Left lung (tissue), 10 donors: ENCODE measurements around the gene CSNK1D. TPM values are rescaled to one million over a fixed set of nuclear protein-coding genes. Genes with fewer than 3 reads are reported as not detected.

ENCODE experiments used
- ATAC-seq: fragments of 200-7000 bp; cut with Tn5 transposase; one replicate; pipeline ENCODE4 v1.9.1; 2020; ENCODE audit warnings: moderate library complexity
- DNase-seq, 4 donors: peaks; one replicate each; pipeline ENCODE4 v3.0.0-alpha.2; 2013 to 2020
- H3K27ac ChIP-seq, 2 donors: fragments of 200-600 bp; sonication (generic) in 1 of 2; one replicate each; pipeline versions ENCODE4 v1.5.0 to v1.8.0; 2020 to 2021
- H3K27me3 ChIP-seq, 2 donors: fragments of 200-600 bp; sonication (generic) in 1 of 2; one replicate each; pipeline versions ENCODE4 v1.5.0 to v1.8.0; 2020 to 2021
- H3K36me3 ChIP-seq, 2 donors: fragments of 200-600 bp; sonication (generic) in 1 of 2; one replicate each; pipeline versions ENCODE4 v1.5.0 to v1.8.0; 2020 to 2021
- H3K4me1 ChIP-seq, 2 donors: fragments of 200-600 bp; one replicate each; pipeline ENCODE4 v1.8.0; 2021
- H3K4me3 ChIP-seq, 2 donors: fragments of 200-600 bp; sonication (generic) in 1 of 2; one replicate each; pipeline versions ENCODE4 v1.5.0 to v1.8.0; 2020 to 2021; ENCODE audit warnings: mild to moderate bottlenecking in 1 of 2
- H3K9me3 ChIP-seq, 2 donors: fragments of 200-600 bp; sonication (generic) in 1 of 2; one replicate each; pipeline versions ENCODE4 v1.5.0 to v1.8.0; 2020 to 2021
- intact Hi-C, 2 donors: fragments of 100-400 bp; cut with DNase I; formaldehyde crosslinking; loops; one replicate each; pipeline versions ENCODE4 v1.11.2 to v1.14.2; 2022
- polyA plus RNA-seq, 6 donors: library from polyadenylated mRNA; unstranded; fragments of 120-200 nt; gene quantifications; one replicate each; pipeline ENCODE4 v1.2.1, GENCODE V29; 2013; ENCODE audit not compliant: insufficient read length in 6 of 6
- total RNA-seq, 2 donors: library from RNA; stranded (reverse); fragmentation: NEBNext Ultra II Directional; extraction: Animal tissue kit (Norgen Biotek cat#: 25700); gene quantifications; one replicate each; pipeline ENCODE4 v1.2.1, GENCODE V29; 2021
- TF ChIP-seq, protein P1 (sequence below), 2 donors: fragments of 200-600 bp; sonication (generic) in 1 of 2; IDR thresholded peaks; one replicate each; pipeline versions ENCODE4 v1.5.0 to v1.8.0; 2021; ENCODE audit warnings: antibody characterized with exemption in 2 of 2
- donor health status: DM: no; HTN: yes; CAD: no.
- donor health status: DM: no; HTN: no; CAD: no.

The CSNK1D gene
- total and polyA plus RNA-seq, 8 donors: 101 to 160 (median 122) TPM

DNA sequence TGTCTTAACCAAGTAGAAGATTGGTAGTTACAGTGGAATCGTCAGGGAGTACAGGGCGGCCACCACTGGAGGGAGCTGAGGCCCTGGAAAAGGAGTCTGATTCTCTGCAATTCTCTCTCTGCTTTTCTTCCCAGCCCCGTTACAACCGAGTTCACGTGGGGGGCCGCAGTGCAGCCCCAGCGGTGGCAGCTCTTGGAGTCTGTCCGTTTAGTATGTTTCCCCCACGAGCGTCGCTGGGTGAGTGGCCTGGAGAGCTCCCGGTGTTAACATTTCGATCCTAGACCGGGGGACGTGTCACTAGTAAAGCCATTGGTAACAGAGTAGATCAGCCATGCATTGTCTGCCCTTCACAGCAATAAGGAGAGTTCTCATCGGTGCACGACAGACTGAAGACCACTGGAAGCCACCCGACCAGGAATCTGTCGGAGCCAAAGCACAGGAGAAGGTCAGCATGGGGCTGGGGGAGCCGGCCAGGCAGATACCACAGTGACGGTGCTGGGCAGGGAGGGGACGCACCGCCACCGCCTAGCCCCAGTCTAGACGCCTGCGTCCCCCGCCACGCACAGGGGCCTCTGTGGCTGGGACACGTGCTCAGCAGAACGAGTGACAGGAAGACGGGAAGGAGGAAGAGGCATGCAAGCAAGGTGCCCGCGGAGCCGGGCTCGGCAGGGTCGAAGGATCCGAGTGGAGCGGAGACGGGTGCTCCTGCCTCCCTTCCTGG lies 28.9 kb downstream of the CSNK1D start:
- no peak overlapping the region for H3K4me3 ChIP-seq
- intact Hi-C loops: no loop called here
- DNase-seq: peak in 1 of 4 donors; percentile 78
- H3K27me3 ChIP-seq: no peaks in the 10 kb centered on the region
- TF ChIP-seq, protein P1, sequence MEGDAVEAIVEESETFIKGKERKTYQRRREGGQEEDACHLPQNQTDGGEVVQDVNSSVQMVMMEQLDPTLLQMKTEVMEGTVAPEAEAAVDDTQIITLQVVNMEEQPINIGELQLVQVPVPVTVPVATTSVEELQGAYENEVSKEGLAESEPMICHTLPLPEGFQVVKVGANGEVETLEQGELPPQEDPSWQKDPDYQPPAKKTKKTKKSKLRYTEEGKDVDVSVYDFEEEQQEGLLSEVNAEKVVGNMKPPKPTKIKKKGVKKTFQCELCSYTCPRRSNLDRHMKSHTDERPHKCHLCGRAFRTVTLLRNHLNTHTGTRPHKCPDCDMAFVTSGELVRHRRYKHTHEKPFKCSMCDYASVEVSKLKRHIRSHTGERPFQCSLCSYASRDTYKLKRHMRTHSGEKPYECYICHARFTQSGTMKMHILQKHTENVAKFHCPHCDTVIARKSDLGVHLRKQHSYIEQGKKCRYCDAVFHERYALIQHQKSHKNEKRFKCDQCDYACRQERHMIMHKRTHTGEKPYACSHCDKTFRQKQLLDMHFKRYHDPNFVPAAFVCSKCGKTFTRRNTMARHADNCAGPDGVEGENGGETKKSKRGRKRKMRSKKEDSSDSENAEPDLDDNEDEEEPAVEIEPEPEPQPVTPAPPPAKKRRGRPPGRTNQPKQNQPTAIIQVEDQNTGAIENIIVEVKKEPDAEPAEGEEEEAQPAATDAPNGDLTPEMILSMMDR (IDR thresholded peaks at IDR 0.05): no peak
- H3K9me3 ChIP-seq: no peaks in the 10 kb centered on the region
- no peak for ATAC-seq
- H3K4me1 ChIP-seq: peaks cover 38 to 67% of the 10 kb centered on the region in 2 donors
- peaks cover 7 to 92% of the 10 kb centered on the region in 2 donors for H3K36me3 ChIP-seq
- H3K27ac ChIP-seq: no peak overlapping the region

- TF ChIP-seq, protein P1 (IDR thresholded peaks at IDR 0.05): no peak
- intact Hi-C loops: no loop called here
- H3K4me3 ChIP-seq: no peak overlapping the region
- no peaks in the 10 kb centered on the region for H3K27me3 ChIP-seq
- DNase-seq (peak in 1 of 4 donors; percentile 68), ATAC-seq (no peak)
- H3K4me1 ChIP-seq: peaks cover 45 to 74% of the 10 kb centered on the region in 2 donors
- peak overlapping the region in 1 of 2 donors; percentile 15 for H3K27ac ChIP-seq
- peaks cover 7 to 92% of the 10 kb centered on the region in 2 donors for H3K36me3 ChIP-seq
- no peaks in the 10 kb centered on the region for H3K9me3 ChIP-seq
Measured at GRCh38 chr17:82243648-82244412, 29.7 kb downstream of the CSNK1D start.

GRCh38 chr17:82242977-82243647 lies 30.4 kb downstream of the CSNK1D start:
- intact Hi-C loops: no loop called here
- Histone ChIP-seq H3K9me3 (no peaks in the 10 kb centered on the region), H3K27ac (peak overlapping the region; percentile 76 to 80), H3K4me3 (no peak overlapping the region), H3K4me1 (peaks cover 52 to 79% of the 10 kb centered on the region in 2 donors), H3K27me3 (no peaks in the 10 kb centered on the region), H3K36me3 (peaks cover 7 to 92% of the 10 kb centered on the region in 2 donors)
- TF ChIP-seq, protein P1 (IDR thresholded peaks at IDR 0.05): no peak
- peak; percentile 73 to 89 (median 83) for DNase-seq
- ATAC-seq: peak; percentile 26

DNA sequence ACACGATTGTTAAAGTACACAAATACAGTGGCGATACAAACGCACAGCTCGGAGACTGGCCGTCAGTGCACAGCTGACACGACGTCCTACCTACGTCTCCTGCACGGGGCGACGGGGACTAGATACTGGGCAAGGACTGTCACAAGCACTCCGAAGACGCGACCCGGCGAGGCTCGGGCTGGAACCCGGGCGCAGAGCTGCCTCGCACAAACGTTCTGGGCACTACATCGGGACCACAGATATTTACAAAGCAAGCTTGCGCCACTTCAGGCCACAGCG lies 30.9 kb downstream of the CSNK1D start:
- intact Hi-C loops: no loop called here
- DNase-seq (peak in 1 of 4 donors; percentile 83), ATAC-seq (peak; percentile 0)
- TF ChIP-seq, protein P1 (IDR thresholded peaks at IDR 0.05): no peak
- no peaks in the 10 kb centered on the region for H3K27me3 ChIP-seq
- peaks cover 52 to 79% of the 10 kb centered on the region in 2 donors for H3K4me1 ChIP-seq
- H3K27ac ChIP-seq: peak overlapping the region; percentile 76 to 80
- H3K9me3 ChIP-seq: no peaks in the 10 kb centered on the region
- no peak overlapping the region for H3K4me3 ChIP-seq
- peaks cover 7 to 92% of the 10 kb centered on the region in 2 donors for H3K36me3 ChIP-seq
